22Rv1 (cell line): ENCODE data around the gene FAM89B.

ENCODE experiments used
- H3K27ac ChIP-seq: fragments of 450-650 bp; 2 replicates; pipeline ENCODE4 v1.5.1; 2017
- ZFX ChIP-seq: fragments of 450-650 bp; IDR thresholded peaks from 2 replicates; pipeline ENCODE4 v1.6.1; 2017; ENCODE audit warnings: antibody characterized with exemption, borderline replicate concordance
- TF ChIP-seq, protein P1 (sequence below): fragments of 450-650 bp; IDR thresholded peaks from 2 replicates; pipeline ENCODE4 v1.5.1; 2017; ENCODE audit warnings: mild to moderate bottlenecking

The FAM89B gene

DNA sequence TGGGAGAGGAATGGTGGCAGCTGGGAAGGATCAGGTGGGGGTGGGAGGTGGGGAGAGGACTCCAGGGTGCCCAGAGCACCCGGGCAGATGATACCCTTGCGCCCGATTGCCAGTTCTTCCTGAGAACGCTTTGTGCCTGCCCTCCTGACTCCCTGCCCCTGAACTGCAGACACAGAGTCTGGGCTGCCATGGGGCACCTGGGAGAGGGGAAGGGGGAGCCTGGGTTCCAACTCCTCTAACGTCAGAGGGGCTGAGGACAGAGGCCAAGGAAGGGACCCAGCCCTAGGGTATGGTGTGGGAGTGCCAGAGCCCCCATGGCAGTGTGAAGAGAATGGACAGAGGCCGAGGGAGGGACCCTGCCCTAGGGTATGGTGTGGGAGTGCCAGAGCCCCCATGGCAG, 24.2 kb downstream of the FAM89B start:
- TF ChIP-seq, protein P1, sequence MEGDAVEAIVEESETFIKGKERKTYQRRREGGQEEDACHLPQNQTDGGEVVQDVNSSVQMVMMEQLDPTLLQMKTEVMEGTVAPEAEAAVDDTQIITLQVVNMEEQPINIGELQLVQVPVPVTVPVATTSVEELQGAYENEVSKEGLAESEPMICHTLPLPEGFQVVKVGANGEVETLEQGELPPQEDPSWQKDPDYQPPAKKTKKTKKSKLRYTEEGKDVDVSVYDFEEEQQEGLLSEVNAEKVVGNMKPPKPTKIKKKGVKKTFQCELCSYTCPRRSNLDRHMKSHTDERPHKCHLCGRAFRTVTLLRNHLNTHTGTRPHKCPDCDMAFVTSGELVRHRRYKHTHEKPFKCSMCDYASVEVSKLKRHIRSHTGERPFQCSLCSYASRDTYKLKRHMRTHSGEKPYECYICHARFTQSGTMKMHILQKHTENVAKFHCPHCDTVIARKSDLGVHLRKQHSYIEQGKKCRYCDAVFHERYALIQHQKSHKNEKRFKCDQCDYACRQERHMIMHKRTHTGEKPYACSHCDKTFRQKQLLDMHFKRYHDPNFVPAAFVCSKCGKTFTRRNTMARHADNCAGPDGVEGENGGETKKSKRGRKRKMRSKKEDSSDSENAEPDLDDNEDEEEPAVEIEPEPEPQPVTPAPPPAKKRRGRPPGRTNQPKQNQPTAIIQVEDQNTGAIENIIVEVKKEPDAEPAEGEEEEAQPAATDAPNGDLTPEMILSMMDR = no peak
- no peak for TF ChIP-seq ZFX
- H3K27ac ChIP-seq = no peak overlapping the region

DNA sequence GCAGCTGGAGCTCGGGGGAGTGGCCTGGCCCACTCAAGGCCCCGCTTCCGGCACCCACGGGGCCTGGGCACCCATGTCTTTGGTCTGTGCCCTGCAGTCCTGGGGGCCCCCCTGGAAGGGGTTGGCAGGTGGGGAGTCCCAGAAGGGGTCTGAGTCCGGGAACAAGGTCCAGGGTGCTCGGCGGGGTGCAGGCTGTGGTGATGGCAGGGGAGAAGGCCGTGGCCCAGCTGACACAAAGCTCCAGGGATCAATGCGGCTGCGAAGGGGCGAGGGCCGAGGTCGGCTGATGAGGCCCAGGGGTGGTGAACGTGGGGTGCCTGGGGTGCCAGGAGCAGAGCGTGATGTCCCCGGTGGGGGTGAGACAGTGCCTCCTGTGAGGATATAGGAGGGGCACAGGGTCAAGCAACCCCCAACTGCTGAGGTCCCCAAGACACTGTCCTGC, 25.9 kb downstream of the FAM89B start:
- H3K27ac ChIP-seq = no peak overlapping the region
- TF ChIP-seq, protein P1 = no peak
- TF ChIP-seq ZFX = no peak

- TF ChIP-seq, protein P1 = no peak
- no peak for TF ChIP-seq ZFX
These were observed 27.0 kb downstream of the FAM89B start for GRCh38 chr11:65599216-65599954.

DNA sequence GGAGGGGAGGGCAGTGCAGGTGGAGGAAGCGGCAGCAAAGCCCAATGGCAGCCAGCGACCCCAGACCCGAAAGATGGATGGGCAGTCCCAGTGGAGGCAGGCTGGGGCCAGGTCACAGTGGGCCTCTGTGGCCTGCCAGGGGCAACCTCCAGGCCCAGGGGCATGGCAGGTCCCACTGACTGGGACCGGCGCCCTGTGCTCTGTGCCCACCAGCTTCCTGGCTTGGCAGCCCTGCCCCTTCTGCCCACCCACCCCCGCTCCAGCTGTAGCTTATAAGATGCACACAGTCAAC, 27.6 kb downstream of the FAM89B start:
- no peak overlapping the region for H3K27ac ChIP-seq
- TF ChIP-seq, protein P1 = no peak

More at GRCh38 chr11:65599216-65599954, 27.0 kb downstream of the FAM89B start:
- no peak overlapping the region for H3K27ac ChIP-seq

DNA sequence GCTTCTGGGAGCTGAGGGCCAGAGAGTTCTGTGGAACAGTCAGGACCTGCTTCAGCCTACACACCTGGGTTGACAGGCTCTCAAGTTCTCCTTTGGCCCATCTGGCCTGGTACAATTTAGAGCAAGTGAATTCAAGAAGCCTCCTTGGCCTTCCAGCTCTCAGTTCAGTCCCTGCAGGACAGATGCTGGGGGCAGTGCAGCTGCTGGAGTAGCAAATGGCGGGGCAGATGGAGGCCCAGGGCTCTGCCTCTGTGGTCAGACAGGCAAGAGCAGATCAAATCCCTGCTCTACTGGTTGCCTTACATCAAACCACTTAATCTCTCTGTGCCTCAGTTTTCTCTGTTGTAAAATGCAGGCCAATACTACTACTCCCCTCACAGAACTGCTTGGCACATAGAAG, 31.9 kb downstream of the FAM89B start:
- no peak for TF ChIP-seq ZFX
- no peak overlapping the region for H3K27ac ChIP-seq

GRCh38 chr11:65606876-65607613, 34.7 kb downstream of the FAM89B start:
- H3K27ac ChIP-seq = peak overlapping the region; percentile 87
- TF ChIP-seq, protein P1 = peak; percentile 11; the same call in 1 of the 2 replicates
- no peak for TF ChIP-seq ZFX

DNA sequence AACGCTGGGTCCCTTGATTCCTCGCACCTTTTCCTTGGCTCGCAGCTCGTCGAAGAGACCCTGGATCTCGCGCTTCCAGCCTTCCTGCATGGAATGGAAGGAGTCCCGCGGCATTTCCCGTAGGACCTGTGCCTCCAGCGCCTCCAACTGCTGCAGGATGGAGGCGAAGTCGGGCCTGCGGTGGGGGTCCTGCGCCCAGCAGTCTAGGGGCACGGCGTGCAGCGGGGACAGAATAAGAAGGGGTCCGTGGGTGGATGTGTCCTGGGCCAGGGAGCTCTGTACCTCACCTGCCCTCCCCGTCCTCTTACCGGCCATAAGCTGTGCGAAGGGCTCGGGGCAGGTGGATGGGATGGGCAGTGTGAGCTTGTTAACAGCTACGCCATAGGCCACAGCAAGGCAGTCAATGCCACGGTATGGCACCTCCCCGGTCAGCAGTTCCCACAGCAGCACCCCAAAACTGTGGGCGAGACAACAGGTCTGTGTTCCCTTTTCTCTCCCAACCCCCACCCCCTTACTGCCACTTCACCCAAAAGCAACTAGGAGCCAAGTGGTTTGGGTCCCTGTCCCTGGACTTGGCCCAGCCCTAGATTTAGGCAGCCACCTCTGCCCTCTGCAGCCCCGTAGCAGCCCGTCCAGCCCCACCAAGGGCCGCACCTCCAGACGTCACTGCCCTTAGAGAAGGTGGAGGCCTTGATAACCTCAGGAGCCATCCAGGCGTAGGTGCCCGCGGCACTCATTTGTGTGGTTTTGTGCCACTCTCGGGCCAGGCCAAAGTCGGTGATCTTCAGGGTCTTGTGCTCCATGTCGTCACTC, 35.5 kb downstream of the FAM89B start:
- H3K27ac ChIP-seq = peak overlapping the region; percentile 87
- TF ChIP-seq, protein P1 = no peak
- TF ChIP-seq ZFX = no peak
